Measurements from ENCODE around the gene NUDT6. TPM values are rescaled to one million over a fixed set of nuclear protein-coding genes. Genes with fewer than 3 reads are reported as not detected.
"Not testable (repeated sequence)": the region's sequence is repeated elsewhere in the genome, so short reads cannot be mapped to it uniquely, and the experiment has no call there.

Gene NUDT6
- total and polyA plus RNA-seq, 2 donors from 2014 or later: 10.1 to 32.4 TPM

- intact Hi-C loops (cut with DNase I): no loop called here
- Histone ChIP-seq H3K4me3 (ENCODE audit: low read length in 3 of 3) (no peak overlapping the region), H3K27me3 (ENCODE audit: control insufficient read depth, insufficient read depth, low read length) (no peaks in the 10 kb centered on the region), H3K27ac (ENCODE audit: low read depth in 2 of 2, low read length in 2 of 2) (no peak overlapping the region), H3K4me1 (ENCODE audit: control insufficient read depth in 2 of 3, insufficient read depth in 2 of 3, low read depth in 1 of 3, low read length in 3 of 3) (no peaks in the 10 kb centered on the region), H3K36me3 (ENCODE audit: control insufficient read depth in 2 of 3, insufficient read depth in 3 of 3, low read length in 3 of 3) (no peaks in the 10 kb centered on the region), H3K9me3 (ENCODE audit: control insufficient read depth in 2 of 3, insufficient read depth in 1 of 3, low read length in 3 of 3) (no peaks in the 10 kb centered on the region), H3K9ac (ENCODE audit: low read length in 3 of 3) (no peak overlapping the region)
- TF ChIP-seq CTCF (IDR thresholded peaks at IDR 0.05; ENCODE audit: borderline replicate concordance, extremely low read depth, insufficient read depth): no peak
- no peak for DNase-seq
- no peak for FAIRE-seq
Measured at GRCh38 chr4:122845760-122846159, 76.6 kb downstream of the NUDT6 start.

GRCh38 chr4:122845066-122845465 lies 77.3 kb downstream of the NUDT6 start:
- Histone ChIP-seq H3K9me3 (ENCODE audit: control insufficient read depth in 2 of 3, insufficient read depth in 1 of 3, low read length in 3 of 3) (no peaks in the 10 kb centered on the region), H3K9ac (ENCODE audit: low read length in 3 of 3) (no peak overlapping the region), H3K4me1 (ENCODE audit: control insufficient read depth in 2 of 3, insufficient read depth in 2 of 3, low read depth in 1 of 3, low read length in 3 of 3) (no peaks in the 10 kb centered on the region), H3K36me3 (ENCODE audit: control insufficient read depth in 2 of 3, insufficient read depth in 3 of 3, low read length in 3 of 3) (no peaks in the 10 kb centered on the region), H3K27me3 (ENCODE audit: control insufficient read depth, insufficient read depth, low read length) (no peaks in the 10 kb centered on the region), H3K27ac (ENCODE audit: low read depth in 2 of 2, low read length in 2 of 2) (no peak overlapping the region), H3K4me3 (ENCODE audit: low read length in 3 of 3) (no peak overlapping the region)
- intact Hi-C loops (cut with DNase I): no loop called here
- DNase-seq (no peak), FAIRE-seq (no peak)
- no peak for TF ChIP-seq CTCF (IDR thresholded peaks at IDR 0.05; ENCODE audit: borderline replicate concordance, extremely low read depth, insufficient read depth)

GRCh38 chr4:122844391-122844790 lies 78.0 kb downstream of the NUDT6 start:
- intact Hi-C loops (cut with DNase I); H3K9me3 ChIP-seq (ENCODE audit: control insufficient read depth in 2 of 3, insufficient read depth in 1 of 3, low read length in 3 of 3); FAIRE-seq; H3K36me3 ChIP-seq (ENCODE audit: control insufficient read depth in 2 of 3, insufficient read depth in 3 of 3, low read length in 3 of 3); H3K4me3 ChIP-seq (ENCODE audit: low read length in 3 of 3); H3K27me3 ChIP-seq (ENCODE audit: control insufficient read depth, insufficient read depth, low read length); DNase-seq; H3K9ac ChIP-seq (ENCODE audit: low read length in 3 of 3); H3K27ac ChIP-seq (ENCODE audit: low read depth in 2 of 2, low read length in 2 of 2); H3K4me1 ChIP-seq (ENCODE audit: control insufficient read depth in 2 of 3, insufficient read depth in 2 of 3, low read depth in 1 of 3, low read length in 3 of 3): not testable (repeated sequence)

GRCh38 chr4:122842984-122843531 lies 79.3 kb downstream of the NUDT6 start:
- H3K27me3 ChIP-seq (ENCODE audit: control insufficient read depth, insufficient read depth, low read length): no peaks in the 10 kb centered on the region
- no peak for DNase-seq
- TF ChIP-seq CTCF (IDR thresholded peaks at IDR 0.05; ENCODE audit: borderline replicate concordance, extremely low read depth, insufficient read depth): no peak
- H3K4me1 ChIP-seq (ENCODE audit: control insufficient read depth in 2 of 3, insufficient read depth in 2 of 3, low read depth in 1 of 3, low read length in 3 of 3): no peaks in the 10 kb centered on the region
- no peaks in the 10 kb centered on the region for H3K36me3 ChIP-seq (ENCODE audit: control insufficient read depth in 2 of 3, insufficient read depth in 3 of 3, low read length in 3 of 3)
- no peak for FAIRE-seq
- no peak overlapping the region for H3K4me3 ChIP-seq (ENCODE audit: low read length in 3 of 3)
- H3K9ac ChIP-seq (ENCODE audit: low read length in 3 of 3): no peak overlapping the region
- intact Hi-C loops (cut with DNase I): no loop called here
- no peak overlapping the region for H3K27ac ChIP-seq (ENCODE audit: low read depth in 2 of 2, low read length in 2 of 2)
- H3K9me3 ChIP-seq (ENCODE audit: control insufficient read depth in 2 of 3, insufficient read depth in 1 of 3, low read length in 3 of 3): no peaks in the 10 kb centered on the region

Other genes starting within 250 kb of the NUDT6 start
- gene BBS12, start 189.9 kb downstream of the NUDT6 start, total RNA-seq: 9.9 TPM
- 8.3 TPM for gene BBS12, start 189.9 kb downstream of the NUDT6 start, polyA plus RNA-seq (ENCODE audit: insufficient read depth, low read depth, low replicate concordance)
- gene FGF2, start 95.8 kb downstream of the NUDT6 start, total RNA-seq: 16.9 TPM
- 2.3 TPM for gene FGF2, start 95.8 kb downstream of the NUDT6 start, polyA plus RNA-seq (ENCODE audit: insufficient read depth, low read depth, low replicate concordance)

Measured in kidney (tissue), 14 donors.